GM12891 (cell line): ENCODE results near the gene RASGRF1.

ENCODE experiments used
- POLR2A ChIP-seq: IDR thresholded peaks from 2 replicates; pipeline ENCODE4 v1.6.1; 2011; ENCODE audit warnings: low read depth, low read length, control low read depth
- POLR2AphosphoS5 ChIP-seq: IDR thresholded peaks from 2 replicates; pipeline ENCODE4 v1.6.1; 2011; ENCODE audit warnings: low read depth, low read length, control low read depth
- POU2F2 ChIP-seq: IDR thresholded peaks from 2 replicates; pipeline ENCODE4 v1.6.1; 2011; ENCODE audit warnings: low read depth, mild to moderate bottlenecking, control low read depth, low read length, moderate library complexity
- SPI1 ChIP-seq: IDR thresholded peaks from 2 replicates; pipeline ENCODE4 v1.6.1; 2011; ENCODE audit warnings: low read depth, low read length, control low read depth
- TAF1 ChIP-seq: IDR thresholded peaks from 2 replicates; pipeline ENCODE4 v1.6.1; 2011; ENCODE audit warnings: low read depth, low read length, control low read depth

DNA sequence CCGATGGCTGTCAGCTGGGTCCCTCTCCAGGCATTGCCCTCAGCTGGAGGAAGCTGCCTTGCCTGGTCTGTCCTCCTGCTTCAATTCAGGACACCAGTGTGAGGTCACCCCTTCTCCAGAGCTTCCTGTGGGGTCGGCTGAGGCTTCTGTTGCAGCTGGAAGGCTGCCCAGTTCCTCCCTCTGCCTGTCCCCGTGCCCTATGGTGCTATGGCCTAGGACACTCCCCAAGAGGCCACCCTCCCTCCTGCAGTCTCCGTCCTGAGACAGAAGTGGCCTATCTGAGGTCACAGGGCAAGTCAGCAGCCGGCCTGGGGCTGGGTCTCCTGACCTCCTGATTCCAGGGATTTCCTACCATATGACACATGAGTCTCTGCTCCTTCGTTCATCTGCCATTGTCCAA, 57.9 kb downstream of the RASGRF1 start:
- TF ChIP-seq SPI1 (no peak), POLR2A (no peak), TAF1 (no peak), POLR2AphosphoS5 (no peak), POU2F2 (no peak)
